Measurements from ENCODE around the gene FBXW7.
A peak's percentile ranks its signal among the peaks of the same experiment; 100 is the strongest.

Gene FBXW7

GRCh38 chr4:152464030-152464823 lies 71.7 kb downstream of the FBXW7 start:
- DNase-seq: no peak

DNA sequence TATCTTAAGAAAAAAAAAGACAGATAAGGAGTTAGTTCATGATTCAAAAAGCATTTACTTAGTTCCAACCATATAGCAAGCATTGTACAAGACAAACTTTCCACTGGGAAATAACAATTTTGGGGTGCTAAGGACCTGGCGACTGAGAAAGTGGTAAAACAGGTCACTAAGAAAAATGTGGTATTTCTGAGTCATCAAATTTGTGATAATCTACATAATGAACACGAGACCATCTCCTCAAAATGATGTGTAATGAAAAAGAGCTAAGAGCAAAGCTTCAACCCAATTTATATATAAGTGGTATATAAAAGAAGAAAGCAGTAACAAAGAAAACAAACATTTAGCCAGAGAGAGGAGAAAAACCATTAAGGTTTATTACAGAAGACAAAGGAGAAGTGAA lies 72.3 kb downstream of the FBXW7 start:
- no peak for DNase-seq

GRCh38 chr4:152462695-152463094 lies 73.2 kb downstream of the FBXW7 start:
- DNase-seq: peak; percentile 35

GRCh38 chr4:152462047-152462446 lies 73.8 kb downstream of the FBXW7 start:
- DNase-seq: no peak

- DNase-seq: peak; percentile 62
These were observed 75.4 kb downstream of the FBXW7 start for GRCh38 chr4:152460488-152460887.

- no peak for DNase-seq
These were observed 76.6 kb downstream of the FBXW7 start for GRCh38 chr4:152459326-152459725.

DNA sequence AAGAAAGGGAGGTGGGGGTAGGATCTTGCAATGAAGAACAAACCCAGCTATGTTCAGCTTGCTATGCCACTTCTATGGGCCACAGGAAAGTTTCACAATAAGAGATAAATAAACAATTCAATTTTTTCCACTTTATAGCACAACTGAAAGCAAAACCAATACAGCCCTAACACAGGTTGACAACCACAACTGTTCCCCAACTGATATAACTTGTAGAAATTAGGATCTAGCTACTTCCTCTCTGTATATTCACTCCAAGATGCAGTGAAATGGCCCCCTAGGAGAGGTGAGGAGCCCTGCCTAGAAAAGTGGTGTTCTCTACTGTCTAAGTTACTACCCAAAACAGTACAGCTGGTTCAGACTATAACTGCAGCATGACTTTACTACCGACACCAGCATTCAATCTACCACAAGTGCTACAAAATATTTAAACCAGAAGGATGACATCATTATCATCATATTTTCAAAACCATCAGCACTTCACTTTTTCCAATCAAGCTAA lies 77.0 kb downstream of the FBXW7 start:
- no peak for DNase-seq

GRCh38 chr4:152456609-152457008 lies 79.3 kb downstream of the FBXW7 start:
- no peak for DNase-seq

DNA sequence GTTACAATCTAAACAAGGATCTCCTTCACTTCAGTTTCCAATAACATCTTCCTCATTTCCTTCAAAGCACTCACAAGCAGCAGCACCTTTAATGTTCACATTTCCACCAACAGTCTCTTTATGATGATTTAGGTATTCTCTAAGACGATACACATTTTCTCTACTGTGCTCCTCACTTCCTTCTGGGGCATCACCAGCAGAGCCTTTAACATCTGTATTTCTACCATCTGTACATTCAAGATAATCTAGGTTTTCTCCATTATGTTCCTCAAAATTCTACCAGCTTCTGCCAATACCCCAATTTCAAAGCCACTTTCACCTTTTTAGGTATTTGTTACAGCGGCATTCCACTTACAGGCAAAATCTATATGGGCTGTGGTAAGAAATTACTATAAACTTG lies 80.6 kb downstream of the FBXW7 start:
- no peak for DNase-seq

- DNase-seq: peak; percentile 15
These were observed 81.4 kb downstream of the FBXW7 start for GRCh38 chr4:152454398-152455011.

DNA sequence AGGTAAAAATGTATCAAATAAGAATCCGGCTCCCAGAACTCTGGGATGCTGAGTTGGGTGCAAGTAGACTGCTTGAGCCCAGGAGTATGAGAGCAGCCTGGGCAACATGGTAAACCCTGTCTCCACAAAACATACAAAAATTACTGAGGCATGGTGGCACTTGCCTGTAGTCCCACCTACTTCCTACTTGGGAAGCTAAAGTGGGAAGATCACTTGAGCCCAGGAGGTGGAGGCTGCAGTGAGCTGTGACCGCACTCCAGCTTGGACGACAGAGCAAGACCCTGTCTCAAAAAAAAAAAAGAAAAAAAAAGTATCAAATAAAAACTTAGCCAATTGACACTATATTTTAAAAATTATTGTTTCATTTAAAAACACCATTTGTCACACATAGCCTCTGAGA lies 84.4 kb downstream of the FBXW7 start:
- DNase-seq: no peak

DNA sequence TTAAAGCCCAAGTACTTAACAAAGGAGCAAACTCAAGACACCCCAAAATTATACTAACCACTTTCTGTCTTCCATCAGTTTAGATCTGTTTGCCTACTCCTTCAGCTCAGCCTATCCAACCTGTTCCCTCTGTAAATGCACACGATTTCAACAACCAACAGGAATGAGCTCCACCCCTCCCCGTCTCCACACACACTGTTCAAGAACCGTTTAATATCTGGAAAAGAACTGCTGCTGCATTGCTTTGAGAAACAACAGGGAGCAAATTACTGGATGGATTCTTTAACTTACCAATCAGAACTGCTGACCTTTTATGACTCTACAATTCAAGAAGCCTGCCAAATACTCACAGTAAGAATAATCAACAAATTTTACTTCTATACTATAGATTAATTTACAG lies 87.0 kb downstream of the FBXW7 start:
- DNase-seq: no peak

GRCh38 chr4:152448038-152448707 lies 87.7 kb downstream of the FBXW7 start:
- no peak for DNase-seq

GRCh38 chr4:152443859-152444258 lies 92.0 kb downstream of the FBXW7 start:
- no peak for DNase-seq

- DNase-seq: no peak
These were observed 98.3 kb downstream of the FBXW7 start for GRCh38 chr4:152437561-152437960.

GRCh38 chr4:152436384-152436783 lies 99.5 kb downstream of the FBXW7 start:
- DNase-seq: no peak

DNA sequence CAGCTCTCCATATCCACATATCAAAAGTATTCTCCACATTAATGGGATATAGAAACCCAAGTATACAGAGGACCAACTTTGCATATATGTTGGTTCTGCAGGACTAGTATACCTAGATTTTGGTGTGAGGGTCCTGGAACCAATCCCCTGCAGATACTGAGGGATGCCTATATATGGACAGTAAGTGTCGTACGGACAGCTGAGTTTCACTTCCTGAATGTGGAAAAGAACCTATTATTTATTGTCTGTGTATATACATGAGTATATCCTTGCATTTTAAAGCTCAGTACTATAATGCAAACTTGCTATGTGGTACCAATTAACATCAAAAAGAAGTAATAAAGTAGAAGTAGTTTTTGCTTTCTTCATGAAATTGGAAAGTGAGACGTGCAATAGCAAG lies 101.9 kb downstream of the FBXW7 start:
- no peak for DNase-seq

GRCh38 chr4:152431784-152432183 lies 104.1 kb downstream of the FBXW7 start:
- no peak for DNase-seq

DNA sequence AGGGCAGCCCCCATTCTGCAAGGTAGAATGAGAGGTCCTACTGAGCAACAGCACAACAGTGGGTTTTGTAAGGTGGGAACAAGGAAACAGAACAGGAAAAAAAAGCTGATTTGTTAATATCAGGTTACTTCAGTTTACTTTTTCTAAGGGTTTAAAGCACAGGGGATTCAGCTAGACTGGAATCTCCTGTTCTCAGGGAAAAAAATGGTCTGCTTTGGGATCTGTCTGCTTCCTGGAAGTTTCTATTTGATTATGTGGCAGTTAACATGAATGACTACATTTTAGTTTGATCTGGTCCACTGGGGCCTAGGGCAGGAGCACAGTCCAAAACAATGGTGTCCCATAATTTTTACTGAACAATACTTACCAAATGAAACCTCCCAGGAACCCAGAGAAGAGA lies 104.6 kb downstream of the FBXW7 start:
- DNase-seq: no peak

DNA sequence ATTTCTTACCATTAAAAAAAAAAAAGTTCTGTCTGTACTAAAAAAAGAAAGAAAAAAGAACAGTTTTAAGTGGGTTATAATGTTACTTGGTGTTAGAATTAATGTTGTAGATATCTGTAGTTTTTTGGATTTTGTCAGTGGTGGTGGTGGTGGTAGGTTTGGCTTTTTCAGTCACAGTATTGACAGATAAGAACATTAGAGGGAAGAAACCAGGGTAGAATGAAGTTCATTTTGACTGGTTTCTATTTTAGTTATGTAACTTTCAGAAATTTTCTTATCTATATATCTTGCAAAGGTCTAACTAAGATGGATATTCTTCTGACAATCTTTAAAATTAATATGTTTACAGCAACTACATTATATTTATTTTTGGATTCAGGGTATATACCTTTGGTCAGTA lies 105.4 kb downstream of the FBXW7 start:
- no peak for DNase-seq

DNA sequence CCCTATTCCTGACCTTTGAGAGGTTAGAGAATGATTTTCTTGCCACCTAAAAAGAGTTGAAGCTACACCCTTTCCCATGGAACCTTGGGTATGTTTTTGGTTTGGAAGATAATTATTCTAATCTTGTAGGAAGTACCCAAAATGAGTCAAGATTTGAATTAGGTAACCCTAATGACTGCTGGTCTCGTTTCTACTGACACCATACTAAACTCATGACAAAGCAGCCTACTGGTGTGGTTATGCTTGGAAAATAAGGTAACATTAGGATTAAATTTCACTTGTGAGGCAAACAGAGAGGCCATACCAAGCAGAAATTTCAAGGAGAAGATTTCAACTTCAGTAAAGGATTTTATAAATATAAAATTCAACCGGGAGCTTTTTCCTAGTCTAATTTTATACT lies 107.9 kb downstream of the FBXW7 start:
- no peak for DNase-seq

- DNase-seq: peak; percentile 3
These were observed 110.9 kb downstream of the FBXW7 start for GRCh38 chr4:152424977-152425376.

DNA sequence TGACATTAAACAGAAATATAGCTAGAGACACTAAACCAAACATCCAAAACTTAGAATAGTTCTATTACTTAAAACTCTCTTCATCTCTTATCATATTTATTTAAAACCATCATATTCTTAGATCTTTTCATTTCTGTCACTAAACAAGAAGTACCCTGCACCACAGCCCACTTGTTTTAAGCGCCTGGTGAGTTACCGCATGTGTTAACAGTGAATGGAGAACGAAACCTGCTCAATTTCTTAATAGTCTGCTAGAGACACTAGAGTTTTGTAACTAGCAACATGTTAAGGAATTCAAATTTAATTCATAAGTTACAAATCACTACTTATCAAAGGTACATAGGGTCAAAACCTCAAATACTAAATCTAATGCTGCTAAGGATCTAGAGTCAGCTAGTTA lies 111.5 kb downstream of the FBXW7 start:
- no peak for DNase-seq

DNA sequence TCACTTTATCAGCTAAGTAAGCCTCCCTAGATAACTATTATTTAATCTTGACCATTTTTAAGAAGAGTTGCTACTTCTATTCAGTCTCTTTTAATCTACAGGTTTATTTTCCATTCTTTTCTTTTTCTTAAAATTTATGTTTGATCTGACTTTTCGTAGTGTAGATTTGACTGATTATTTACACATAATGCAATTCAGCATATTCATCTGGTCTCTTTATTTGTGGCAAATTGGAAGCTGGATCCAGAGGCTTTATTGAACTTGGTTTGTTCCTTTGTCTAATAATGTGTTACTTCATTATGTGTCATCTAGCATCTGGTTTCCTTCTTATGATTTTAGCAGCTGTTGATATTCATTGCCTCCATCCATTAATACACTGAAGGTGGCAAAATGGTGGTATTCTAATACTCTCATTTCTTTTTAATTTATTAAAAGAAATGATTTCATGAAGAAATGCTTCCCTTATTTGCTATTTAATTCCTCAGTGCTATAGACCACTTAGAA lies 113.0 kb downstream of the FBXW7 start:
- DNase-seq: no peak
